ENCODE results near the gene RAD50. TPM values are rescaled to one million over a fixed set of nuclear protein-coding genes. Genes with fewer than 3 reads are reported as not detected.

RAD50 gene
- total and polyA plus RNA-seq, 2 of the 4 experiments (the other 2 are of a cell fraction), result 5.2 to 6.2 TPM

- Histone ChIP-seq H3K23ac (ENCODE audit: low read depth, low read length) (no peak overlapping the region), H3K9me3 (ENCODE audit: control insufficient read depth, insufficient read depth, low read length) (no peaks in the 10 kb centered on the region), H2AK9ac (replicated peaks; ENCODE audit: low read depth, low read length, poor library complexity) (no peak overlapping the region), H3K4me3 (ENCODE audit: insufficient read depth, low read depth, low read length) (no peak overlapping the region), H3K27me3 (ENCODE audit: control insufficient read depth, insufficient read depth, low read length) (no peaks in the 10 kb centered on the region), H4K8ac (ENCODE audit: low read depth in 2 of 2, low read length in 2 of 2) (no peak overlapping the region), H2BK15ac (ENCODE audit: low read depth, low read length) (no peak overlapping the region), H3K4me2 (ENCODE audit: low read depth, low read length) (no peak overlapping the region), H2AK5ac (ENCODE audit: low read depth, low read length) (no peak overlapping the region), H3K36me3 (ENCODE audit: control insufficient read depth, insufficient read depth, low read length) (peaks cover 7% of the 10 kb centered on the region), H4K91ac (ENCODE audit: insufficient read depth, low read depth, low read length) (no peak overlapping the region), H2BK20ac (ENCODE audit: low read depth, low read length) (no peak overlapping the region), H3K18ac (ENCODE audit: low read depth, low read length) (no peak overlapping the region), H3K9me1 (ENCODE audit: insufficient read depth, low read length) (no peaks in the 10 kb centered on the region), H3K14ac (replicated peaks; ENCODE audit: low read depth, low read length) (no peak overlapping the region), H3K4ac (ENCODE audit: low read depth, low read length) (no peak overlapping the region), H3K56ac (ENCODE audit: extremely low read depth, insufficient read depth, low read length) (no peak overlapping the region), H4K5ac (ENCODE audit: low read depth, low read length) (no peak overlapping the region), H2BK120ac (ENCODE audit: low read depth, low read length) (no peak overlapping the region), H3K9ac (ENCODE audit: low read depth, low read length) (no peak overlapping the region), H3K27ac (ENCODE audit: insufficient read depth, low read length) (no peak overlapping the region), H2BK5ac (ENCODE audit: low read depth, low read length, poor library complexity, severe bottlenecking) (no peak overlapping the region), H4K20me1 (ENCODE audit: insufficient read depth, low read length) (no peaks in the 10 kb centered on the region), H3K4me1 (ENCODE audit: control insufficient read depth, insufficient read depth, low read length) (no peaks in the 10 kb centered on the region), H2AFZ (replicated peaks; ENCODE audit: low read length, poor library complexity) (no peak overlapping the region), H3K79me1 (ENCODE audit: low read depth in 1 of 2, low read length in 2 of 2) (peaks cover 0 to 3% of the 10 kb centered on the region in 2 experiments; a peak in 3 of 4 replicates)
- no TSS peak for BruUV-seq (replicated peaks)
- TF ChIP-seq RAD21 (IDR thresholded peaks at IDR 0.05; ENCODE audit: low read length) (no peak), RCOR1 (IDR thresholded peaks at IDR 0.05; ENCODE audit: insufficient replicate concordance, low read length) (no peak), POLR2A (IDR thresholded peaks at IDR 0.05; ENCODE audit: low read depth, low read length) (no peak), SMC3 (IDR thresholded peaks at IDR 0.05; ENCODE audit: low read depth, low read length) (no peak), CTCF (conservative IDR thresholded peaks at IDR 0.05; ENCODE audit: low read depth, low read length) (no peak), BHLHE40 (IDR thresholded peaks at IDR 0.05; ENCODE audit: low read depth, low read length) (no peak), CHD1 (IDR thresholded peaks at IDR 0.05; ENCODE audit: low read depth, low read length) (no peak), MXI1 (IDR thresholded peaks at IDR 0.05; ENCODE audit: borderline replicate concordance, low read depth, low read length) (no peak)
- in situ Hi-C loops (cut with MboI; ENCODE audit: low sequenced_read_pairs), result no loop called here
- ATAC-seq (ENCODE audit: low read depth), result no peak
- ChIA-PET CTCF (interaction anchor here (1.2 kb wide), 1 partner anchor 59 kb away, joined by 3 read pairs; no protein-coding TSS in a partner anchor), POLR2A (ENCODE audit: unreplicated experiment) (no interaction called here)
- no peak for DNase-seq
- dilution Hi-C loops (cut with HindIII; ENCODE audit: low sequenced_read_pairs, unreplicated experiment), result no loop called here
- intact Hi-C loops (cut with micrococcal nuclease), result loop anchor here (10.0 kb wide), 1 partner anchor 201 kb away; no protein-coding TSS in a partner anchor
Observed at GRCh38 chr5:132586063-132586462, 29.3 kb downstream of the RAD50 start.

Data from IMR-90 (cell line).